Measurements from ENCODE around the gene CYP4F22.
"Not testable (repeated sequence)": the region's sequence is repeated elsewhere in the genome, so short reads cannot be mapped to it uniquely, and the experiment has no call there.

The CYP4F22 gene

DNA sequence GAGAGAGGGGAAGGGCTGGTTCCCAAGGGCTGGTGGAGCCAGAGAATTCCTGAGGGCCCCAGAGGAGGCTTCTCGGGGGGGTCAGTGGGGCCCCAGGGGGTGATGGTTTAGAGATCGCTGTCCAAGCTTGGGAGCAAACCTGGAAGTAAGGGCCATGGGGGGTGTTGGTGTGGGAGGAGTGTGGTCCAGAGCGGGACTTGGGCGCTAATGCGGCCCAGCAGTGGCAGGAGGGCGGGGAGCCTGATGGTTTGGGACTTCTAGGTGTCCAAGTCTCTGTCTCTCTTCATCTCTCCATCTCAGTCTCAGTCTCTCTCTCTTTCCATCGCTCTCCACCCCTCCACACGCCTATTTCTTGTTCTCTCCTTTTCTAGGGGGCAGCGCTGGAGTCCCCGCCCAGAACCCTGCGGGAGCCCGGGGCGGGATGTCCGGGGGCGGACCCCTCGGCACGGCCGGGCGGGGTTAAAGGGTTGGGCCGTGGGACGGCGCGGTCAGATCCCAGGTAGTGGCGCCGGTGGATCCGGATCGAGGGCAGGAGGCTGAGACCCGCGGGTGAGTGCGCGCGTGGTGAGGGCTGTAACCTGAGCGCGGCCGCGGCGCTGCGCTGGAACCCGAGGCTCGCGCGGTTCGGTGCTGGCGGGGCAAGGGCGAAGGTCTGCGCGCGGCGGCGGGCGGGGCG is at the start of gene CYP4F22:
Gene CYP4F22 (plus strand): TSS at position 491 of the 676 bp plus-strand sequence. CDS start 16,812 bp downstream, outside the sequence.
- no peak for DNase-seq

DNA sequence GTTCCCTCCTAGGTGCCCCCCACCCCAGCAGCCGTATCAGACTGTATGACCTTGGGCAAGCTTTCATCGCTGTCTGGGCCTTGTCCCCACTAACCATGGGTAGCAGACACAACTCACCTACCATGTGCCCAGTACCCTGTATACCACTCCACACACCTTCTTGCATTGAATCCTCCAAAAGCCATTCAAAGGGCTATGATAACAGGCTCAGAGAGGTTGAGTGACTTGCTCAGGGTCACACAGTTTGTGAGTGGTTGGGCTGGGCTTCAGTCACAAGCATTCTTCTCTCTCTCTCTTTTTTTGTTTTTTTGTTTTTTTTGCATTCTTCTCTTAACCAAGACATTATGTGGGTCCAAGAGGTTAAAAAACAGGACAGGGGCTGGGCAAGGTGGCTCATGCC is 46.6 kb upstream of the CYP4F22 start:
- no peak for DNase-seq

DNA sequence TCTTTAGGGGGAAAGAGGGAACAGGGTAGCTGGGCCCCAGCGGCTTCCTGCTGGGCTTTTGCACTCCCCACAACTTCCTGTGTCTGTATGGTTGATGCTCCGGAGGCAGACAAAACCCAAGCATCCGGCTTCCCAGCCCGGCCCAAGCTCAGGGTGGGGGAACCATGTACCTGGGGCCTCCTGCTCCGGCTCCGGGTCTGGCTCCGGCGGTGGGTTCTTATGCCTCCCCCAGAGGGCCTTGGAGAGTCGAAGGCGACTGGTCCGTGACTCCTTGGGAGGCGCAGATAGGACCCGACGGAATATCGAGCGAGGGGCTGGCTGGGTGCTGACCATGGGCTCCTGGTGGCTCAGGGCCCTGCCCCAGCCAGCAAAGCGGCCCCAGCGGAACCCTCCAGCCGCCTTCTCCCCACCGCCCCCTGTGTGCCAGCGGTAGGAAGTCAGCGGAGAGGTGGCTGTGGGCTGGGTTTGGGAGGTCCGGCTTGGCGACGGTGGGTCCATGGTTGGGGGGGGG is 44.4 kb upstream of the CYP4F22 start:
- peak; percentile 89 for DNase-seq

GRCh38 chr19:15464394-15465385 is 43.6 kb upstream of the CYP4F22 start, which contains the start of gene RASAL3:
RASAL3 (minus strand) TSS chr19:15464544; CDS start chr19:15464358, 186 bp downstream.
- peak; percentile 86 for DNase-seq

DNA sequence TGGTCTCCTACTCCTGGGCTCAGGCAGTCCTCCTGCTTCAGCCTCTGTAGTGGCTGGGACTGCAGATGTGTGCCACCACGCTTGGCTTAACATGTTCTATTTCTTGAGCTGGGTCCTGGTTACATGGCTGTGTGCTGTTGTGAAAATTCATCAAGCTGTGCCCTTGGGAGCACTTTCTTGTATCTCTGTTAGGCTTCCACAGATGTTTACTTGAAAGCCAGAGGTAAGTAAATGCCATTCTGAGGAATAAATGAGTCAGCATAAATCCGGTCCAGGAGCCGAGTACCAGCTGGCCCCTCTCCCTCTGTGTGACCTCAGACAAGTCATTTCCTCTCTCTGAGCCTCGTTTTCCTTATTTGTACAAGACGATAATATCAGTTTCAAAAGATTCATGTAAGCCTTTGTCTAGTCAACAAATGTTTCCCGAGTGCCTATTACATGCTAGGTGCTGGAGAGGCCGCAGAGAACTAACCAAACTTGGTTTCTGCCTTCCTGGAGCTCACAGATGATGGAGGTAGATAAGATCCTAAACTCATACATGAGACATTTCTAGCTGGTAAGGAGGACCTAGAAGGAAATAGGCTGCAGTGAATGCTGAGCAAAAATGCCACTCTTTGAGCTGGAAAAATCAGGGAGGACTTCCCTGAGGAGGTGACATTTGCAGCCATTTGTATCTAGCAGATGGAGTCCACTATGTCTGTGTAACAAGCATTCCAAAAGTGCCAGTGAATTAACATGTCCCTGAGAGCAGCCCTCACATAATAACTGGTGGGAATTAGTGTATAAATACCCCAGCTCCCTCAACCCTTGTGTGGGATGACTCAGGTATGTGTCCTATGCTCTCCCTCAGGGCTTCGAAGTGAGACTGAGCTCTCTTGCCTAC is 41.2 kb upstream of the CYP4F22 start:
- DNase-seq: peak; percentile 87

DNA sequence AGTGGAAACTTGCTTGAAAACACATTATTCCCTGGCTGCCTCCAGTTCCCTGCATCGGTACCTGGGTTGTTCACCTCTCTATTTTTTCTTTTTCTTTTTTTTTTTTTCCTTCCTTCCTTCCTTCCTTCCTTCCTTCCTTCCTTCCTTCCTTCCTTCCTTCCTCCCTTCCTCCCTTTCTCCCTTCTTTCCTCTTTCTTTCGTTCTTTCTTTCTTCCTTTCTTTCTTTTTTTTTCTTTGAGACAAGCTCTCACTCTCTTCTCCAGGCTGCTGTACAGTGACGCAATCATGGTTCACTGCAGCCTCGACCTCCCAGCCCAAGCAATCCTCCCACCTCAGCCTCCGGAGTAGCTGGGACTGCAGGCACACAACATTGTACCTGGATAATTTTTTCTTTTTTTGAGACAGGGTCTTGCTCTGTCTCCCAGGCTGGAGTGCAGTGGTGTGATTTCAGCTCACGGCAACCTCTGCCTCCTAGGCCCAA is 40.6 kb upstream of the CYP4F22 start:
- no peak for DNase-seq

DNA sequence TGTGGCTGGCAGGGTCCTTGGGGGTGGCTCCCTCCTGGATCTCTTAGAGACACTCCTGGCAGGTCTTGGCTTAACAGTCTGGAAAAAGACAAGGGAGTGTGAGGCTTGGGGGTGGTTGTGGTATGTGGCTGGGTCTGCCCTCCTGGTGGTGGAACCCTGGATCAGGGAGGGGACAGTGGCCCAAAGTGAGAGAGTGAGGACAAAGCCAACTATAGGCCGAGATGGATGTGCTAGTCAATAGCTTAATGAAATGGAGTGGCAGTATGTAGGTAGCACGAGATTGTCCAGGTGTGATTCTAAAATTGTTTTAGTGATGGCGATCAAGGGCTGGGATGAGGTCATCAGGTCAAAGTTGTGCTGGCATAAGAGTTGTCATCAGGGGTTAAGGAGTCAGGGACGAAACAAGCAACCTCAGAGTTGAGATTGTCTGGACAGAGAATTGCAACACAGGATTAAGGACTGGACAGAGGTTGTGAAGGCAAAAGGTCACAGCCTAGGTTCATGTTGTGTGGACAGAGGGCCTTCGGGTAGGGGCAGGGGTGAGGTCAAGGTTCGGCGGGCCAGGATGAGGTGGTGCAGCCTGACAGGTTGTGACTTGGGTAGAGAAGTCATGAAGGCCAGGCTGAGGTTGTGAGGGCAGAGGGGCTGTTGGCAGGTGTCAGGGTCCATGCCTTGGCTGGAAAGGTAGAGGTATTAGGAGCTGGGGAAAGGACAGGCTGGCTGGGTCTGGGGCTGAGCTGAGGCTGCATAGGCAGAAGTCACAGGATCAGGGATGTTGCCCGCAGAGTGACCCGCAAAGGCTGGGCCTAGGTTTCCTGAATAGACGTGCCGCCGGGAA is 39.4 kb upstream of the CYP4F22 start:
- peak; percentile 27 for DNase-seq

- DNase-seq: peak; percentile 72
Measured at GRCh38 chr19:15469513-15470297, 38.6 kb upstream of the CYP4F22 start.

GRCh38 chr19:15471639-15472101 is 36.7 kb upstream of the CYP4F22 start:
- no peak for DNase-seq

GRCh38 chr19:15473821-15474220 is 34.5 kb upstream of the CYP4F22 start:
- DNase-seq: not testable (repeated sequence)

DNA sequence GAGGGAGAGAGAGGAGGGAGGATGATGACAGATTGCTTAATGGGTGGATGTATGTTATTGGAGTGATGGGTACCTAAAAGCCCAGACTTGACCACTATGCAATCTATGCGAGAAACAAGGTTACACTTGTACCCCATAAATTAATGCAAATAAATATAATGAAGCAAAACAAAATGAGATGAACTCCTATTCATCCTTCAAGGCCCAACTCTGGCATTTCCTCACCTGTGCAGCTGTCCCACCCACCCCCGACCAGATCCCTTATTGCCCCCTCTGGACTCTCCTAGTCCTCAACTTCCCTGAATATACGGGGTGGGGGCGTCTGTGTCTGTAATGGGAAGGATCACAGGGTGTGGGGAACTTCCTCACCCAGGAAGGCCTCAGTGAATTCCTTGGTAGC is 33.2 kb upstream of the CYP4F22 start:
- DNase-seq: no peak

DNA sequence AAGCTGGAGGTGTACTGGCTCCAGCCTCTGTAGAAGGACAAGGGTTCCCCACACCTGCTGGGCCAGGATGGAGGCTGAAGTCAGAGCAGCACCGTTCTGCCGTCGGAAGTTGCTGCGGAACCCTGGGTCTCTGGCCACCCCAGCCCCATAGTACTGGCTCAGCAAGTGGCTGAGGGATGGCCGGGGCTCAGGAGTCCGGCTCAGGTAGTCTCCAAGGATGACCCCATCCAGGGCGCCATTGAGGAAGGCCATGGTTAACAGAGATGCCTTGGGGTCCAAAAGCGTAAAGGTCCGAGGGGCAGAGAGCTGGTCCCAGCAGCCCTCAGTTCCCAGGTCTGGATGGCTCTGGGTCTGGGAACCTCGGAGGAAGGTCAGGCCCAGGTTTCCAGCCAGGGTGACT is 32.7 kb upstream of the CYP4F22 start:
- DNase-seq: no peak

DNA sequence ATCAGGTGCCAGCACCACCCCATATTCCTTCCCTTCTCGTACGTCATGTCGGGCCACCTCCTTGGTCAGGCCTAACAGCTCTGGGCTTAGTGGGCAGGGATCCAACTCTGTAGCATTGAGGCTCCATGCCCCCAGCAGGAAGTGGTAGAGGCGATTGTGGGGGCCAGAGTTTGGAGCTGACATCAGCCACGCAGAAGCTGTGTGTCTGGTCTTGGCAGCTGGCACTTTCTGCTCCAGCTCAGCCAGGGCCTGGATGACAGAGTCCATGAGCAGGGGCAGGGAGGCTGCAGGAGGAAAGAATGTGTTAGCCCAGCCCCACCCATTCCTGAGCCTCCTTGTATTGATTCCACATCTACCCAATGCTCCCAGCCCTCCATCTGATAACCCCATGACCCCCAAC is 32.0 kb upstream of the CYP4F22 start:
- DNase-seq: peak; percentile 69

DNA sequence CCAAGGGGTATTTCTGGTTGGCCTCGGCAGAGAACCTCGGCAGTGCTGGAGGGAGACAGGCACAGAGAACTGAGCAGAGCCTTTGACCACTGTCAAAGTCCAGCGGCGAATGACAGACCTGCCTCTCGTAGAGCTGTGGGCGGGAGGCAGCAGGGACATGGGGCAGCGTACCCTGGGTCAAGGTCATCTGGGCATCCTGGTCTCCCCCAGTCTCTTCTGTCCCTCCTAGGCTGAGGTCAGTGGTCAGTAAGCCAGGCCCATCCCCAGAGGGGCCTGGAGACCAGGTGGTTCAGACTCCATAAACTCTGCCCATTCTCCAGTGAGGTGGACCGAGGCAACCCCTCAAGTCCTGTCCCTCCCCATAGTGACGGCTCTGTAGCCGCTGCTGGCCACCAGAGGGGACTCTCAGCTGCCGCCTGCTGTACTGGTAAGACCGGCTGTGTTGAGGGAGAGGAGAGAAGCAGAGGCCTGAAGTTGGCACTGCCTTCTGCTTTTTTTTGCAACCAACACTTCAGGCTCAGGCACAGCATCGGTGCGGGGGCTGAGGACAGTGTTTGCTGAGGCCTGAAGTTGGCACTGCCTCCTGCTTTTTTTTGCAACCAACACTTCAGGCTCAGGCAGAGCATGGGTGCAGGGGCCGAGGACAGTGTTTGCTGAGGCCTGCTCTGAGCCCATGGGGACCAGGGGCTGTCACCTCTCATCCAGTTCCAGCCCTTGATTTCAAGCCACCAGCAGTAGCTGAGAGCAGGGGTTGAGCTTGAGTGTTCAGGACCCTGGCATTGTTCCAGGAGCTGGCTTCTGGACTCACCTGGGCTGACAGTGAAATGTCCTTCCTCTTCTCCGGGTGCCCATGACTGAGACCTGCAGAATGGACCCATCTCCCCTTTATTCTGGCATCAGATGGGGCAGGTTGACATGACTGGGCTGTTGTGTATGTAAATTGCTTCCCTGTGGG is 28.7 kb upstream of the CYP4F22 start, which contains the start of gene PGLYRP2:
Gene PGLYRP2 (minus strand): TSS at position 111 of the 955 bp plus-strand sequence. CDS start 130 bp downstream, outside the sequence.
- DNase-seq: peak; percentile 81

GRCh38 chr19:15480996-15481395 is 27.3 kb upstream of the CYP4F22 start:
- not testable (repeated sequence) for DNase-seq

DNA sequence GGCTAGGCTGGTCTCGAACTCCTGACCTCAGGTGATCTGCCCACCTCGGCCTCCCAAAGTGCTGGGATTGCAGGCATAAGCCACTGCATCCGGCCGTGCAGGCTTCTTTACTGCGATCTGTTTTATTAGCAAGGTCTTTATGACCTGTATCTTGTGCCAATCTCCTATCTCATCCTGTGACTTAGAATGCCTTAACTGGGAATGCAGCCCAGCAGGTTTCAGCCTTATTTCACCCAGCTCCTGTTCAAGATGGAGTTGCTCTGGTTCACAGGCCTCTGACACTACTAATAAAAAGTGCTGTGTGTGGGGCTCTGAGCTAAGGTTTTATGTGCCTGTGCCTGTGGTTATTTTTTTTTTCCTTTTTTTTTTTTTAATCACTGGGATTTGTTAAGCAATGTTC is 22.6 kb upstream of the CYP4F22 start:
- not testable (repeated sequence) for DNase-seq

DNA sequence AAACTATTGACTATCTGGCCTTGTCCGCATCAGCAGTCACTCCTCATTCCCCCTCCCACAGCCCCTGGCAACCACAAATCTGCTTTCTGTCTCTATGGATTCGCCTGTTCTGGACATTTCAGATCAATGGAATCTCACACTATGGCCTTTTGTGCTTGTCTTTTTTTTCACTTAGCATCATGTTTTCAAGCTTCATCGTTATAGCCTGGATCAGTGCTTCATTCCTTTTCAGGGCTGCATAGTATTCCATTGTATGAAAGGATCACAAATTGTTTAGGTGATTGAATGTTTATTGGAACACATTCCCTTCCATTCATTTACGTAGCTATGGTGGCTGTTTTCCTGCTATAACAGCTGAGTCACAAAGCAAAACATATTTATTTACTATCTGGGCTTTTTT is 21.3 kb upstream of the CYP4F22 start:
- no peak for DNase-seq

GRCh38 chr19:15488489-15489226 is 19.7 kb upstream of the CYP4F22 start:
- DNase-seq: no peak

All from hematopoietic multipotent progenitor cell treated with erythropoietin and hydrocortisone succinate and interleukin-3 and kit ligand, for 4 days (in vitro differentiated cells).